CMK (cell line): ENCODE results near the gene PCDHGB3.
"Not testable (repeated sequence)": the region's sequence is repeated elsewhere in the genome, so short reads cannot be mapped to it uniquely, and the experiment has no call there.

Source experiments
- DNase-seq: peaks from one replicate; pipeline ENCODE4 v3.0.0-alpha.2; 2010; ENCODE audit warnings: low read depth

Gene PCDHGB3

GRCh38 chr5:141359790-141360426 lies 10.1 kb upstream of the PCDHGB3 start, which contains the start of gene PCDHGB2:
Gene PCDHGB2, plus strand, starts transcription at chr5:141359994. Its CDS starts 142 bp downstream, at chr5:141360136.
- DNase-seq, result no peak

GRCh38 chr5:141360685-141361084 lies 9.4 kb upstream of the PCDHGB3 start:
- DNase-seq, result no peak

- DNase-seq, result no peak
Observed at GRCh38 chr5:141362719-141363118, 7.3 kb upstream of the PCDHGB3 start.

- DNase-seq, result no peak
Observed at GRCh38 chr5:141363952-141364660, 5.9 kb upstream of the PCDHGB3 start, which contains the start of gene PCDHGA5. Gene PCDHGA5, plus strand, starts transcription at chr5:141364162. Its CDS starts 169 bp downstream, at chr5:141364331.

GRCh38 chr5:141366016-141366896 lies 3.8 kb upstream of the PCDHGB3 start:
- DNase-seq, result no peak

GRCh38 chr5:141371572-141372475 lies 1.8 kb downstream of the PCDHGB3 start:
- no peak for DNase-seq

GRCh38 chr5:141373673-141374317 lies 3.8 kb downstream of the PCDHGB3 start, which contains the start of gene PCDHGA6:
Gene PCDHGA6, plus strand, starts transcription at chr5:141373891. Its CDS starts 193 bp downstream, at chr5:141374084.
- DNase-seq, result no peak

GRCh38 chr5:141374627-141375026 lies 4.6 kb downstream of the PCDHGB3 start:
- DNase-seq, result no peak

GRCh38 chr5:141375444-141376155 lies 5.6 kb downstream of the PCDHGB3 start:
- not testable (repeated sequence) for DNase-seq

GRCh38 chr5:141382469-141383294 lies 12.6 kb downstream of the PCDHGB3 start, which contains the start of gene PCDHGA7:
Gene PCDHGA7, plus strand, starts transcription at chr5:141382742. Its CDS starts 158 bp downstream, at chr5:141382900.
- DNase-seq, result no peak

GRCh38 chr5:141383345-141383744 lies 13.3 kb downstream of the PCDHGB3 start:
- no peak for DNase-seq

GRCh38 chr5:141384471-141385267 lies 14.6 kb downstream of the PCDHGB3 start:
- DNase-seq, result no peak

GRCh38 chr5:141387557-141388311 lies 17.7 kb downstream of the PCDHGB3 start, which contains the start of gene PCDHGB4:
Gene PCDHGB4, plus strand, starts transcription at chr5:141387698. Its CDS starts 187 bp downstream, at chr5:141387885.
- DNase-seq, result not testable (repeated sequence)

- DNase-seq, result no peak
Observed at GRCh38 chr5:141388661-141389060, 18.6 kb downstream of the PCDHGB3 start.

- DNase-seq, result no peak
Observed at GRCh38 chr5:141389153-141390042, 19.4 kb downstream of the PCDHGB3 start.
